GM18951 (cell line): ENCODE data around the gene PFDN2.
A peak's percentile ranks its signal among the peaks of the same experiment; 100 is the strongest.
"Not testable (repeated sequence)": the region's sequence is repeated elsewhere in the genome, so short reads cannot be mapped to it uniquely, and the experiment has no call there.

Source experiments
- POLR2A ChIP-seq: IDR thresholded peaks from 4 replicates; pipeline ENCODE4 v1.6.1; 2011; ENCODE audit warnings: mild to moderate bottlenecking; ENCODE audit not compliant: insufficient read length, insufficient read depth; ENCODE audit errors: extremely low read depth
- in situ Hi-C: fragments of 300-500 bp; cut with MboI; formaldehyde crosslinking; loops from one replicate; pipeline ENCODE4 v1.12.0; 2022; ENCODE audit warnings: low sequenced_read_pairs, mixed read lengths, inconsistent platforms; ENCODE audit not compliant: unreplicated experiment

The PFDN2 gene

GRCh38 chr1:161073474-161074121, 44.2 kb downstream of the PFDN2 start:
- in situ Hi-C loops: no loop called here
- no peak for TF ChIP-seq POLR2A

- no peak for TF ChIP-seq POLR2A
- in situ Hi-C loops: no loop called here
These were observed 44.9 kb downstream of the PFDN2 start for GRCh38 chr1:161072751-161073449.

GRCh38 chr1:161071886-161072371, 45.9 kb downstream of the PFDN2 start:
- TF ChIP-seq POLR2A: no peak
- in situ Hi-C loops: no loop called here

- in situ Hi-C loops: no loop called here
- TF ChIP-seq POLR2A: no peak
These were observed 47.1 kb downstream of the PFDN2 start for GRCh38 chr1:161070761-161071160.

GRCh38 chr1:161069731-161070270, 48.0 kb downstream of the PFDN2 start, which contains the start of gene ARHGAP30:
Gene ARHGAP30 (minus strand): TSS chr1:161069891. CDS start chr1:161069624, 267 bp downstream.
- in situ Hi-C loops: no loop called here
- TF ChIP-seq POLR2A: peak; percentile 83

GRCh38 chr1:161069241-161069640, 48.6 kb downstream of the PFDN2 start:
- in situ Hi-C loops: no loop called here
- no peak for TF ChIP-seq POLR2A

GRCh38 chr1:161068306-161069234, 49.3 kb downstream of the PFDN2 start:
- TF ChIP-seq POLR2A: no peak
- in situ Hi-C loops: no loop called here

- in situ Hi-C loops: no loop called here
- no peak for TF ChIP-seq POLR2A
These were observed 51.1 kb downstream of the PFDN2 start for GRCh38 chr1:161066694-161067093.

GRCh38 chr1:161065681-161066080, 52.2 kb downstream of the PFDN2 start:
- in situ Hi-C loops: not testable (repeated sequence)

- in situ Hi-C loops: not testable (repeated sequence)
These were observed 53.9 kb downstream of the PFDN2 start for GRCh38 chr1:161063936-161064335.

- TF ChIP-seq POLR2A: no peak
- in situ Hi-C loops: no loop called here
These were observed 56.4 kb downstream of the PFDN2 start for GRCh38 chr1:161061419-161061818.

GRCh38 chr1:161059293-161059692, 58.5 kb downstream of the PFDN2 start:
- in situ Hi-C loops: no loop called here

GRCh38 chr1:161054805-161055204, 63.0 kb downstream of the PFDN2 start:
- in situ Hi-C loops: no loop called here
- no peak for TF ChIP-seq POLR2A

More at GRCh38 chr1:161059293-161059692, 58.5 kb downstream of the PFDN2 start:
- TF ChIP-seq POLR2A: no peak
